Mesodermal cell (in vitro differentiated cells): ENCODE results near the gene ZFX.

Experiments used
- H3K27ac ChIP-seq: 2 replicates; pipeline ENCODE4 v1.7.0; 2013; ENCODE audit warnings: mild to moderate bottlenecking, low read depth, low read length, moderate library complexity; ENCODE audit not compliant: severe bottlenecking
- H3K36me3 ChIP-seq: 2 replicates; pipeline ENCODE4 v1.7.1; 2013; ENCODE audit warnings: mild to moderate bottlenecking, low read length, moderate library complexity; ENCODE audit not compliant: control insufficient read depth, insufficient read depth
- H3K4me1 ChIP-seq: one replicate; pipeline ENCODE4 v1.7.1; 2013; ENCODE audit warnings: mild to moderate bottlenecking, low read length; ENCODE audit not compliant: insufficient read depth, control insufficient read depth, poor library complexity, severe bottlenecking
- H3K4me3 ChIP-seq: 2 replicates; pipeline ENCODE4 v1.7.0; 2013; ENCODE audit warnings: low read length, control low read depth, mild to moderate bottlenecking; ENCODE audit not compliant: insufficient read depth, poor library complexity, severe bottlenecking; ENCODE audit errors: extremely low read depth
- H3K9me3 ChIP-seq: 2 replicates; pipeline ENCODE4 v1.7.1; 2013; ENCODE audit warnings: mild to moderate bottlenecking, low read length, moderate library complexity; ENCODE audit not compliant: control insufficient read depth
- WGBS, 2 experiments: methylation state at CpG; one replicate each; pipeline ENCODE4 v1.1.5; 2013; ENCODE audit warnings: missing lambda C conversion rate in 2 of 2; ENCODE audit not compliant: insufficient coverage in 2 of 2; 5-methylcytosine and 5-hydroxymethylcytosine counted together

Gene ZFX

DNA sequence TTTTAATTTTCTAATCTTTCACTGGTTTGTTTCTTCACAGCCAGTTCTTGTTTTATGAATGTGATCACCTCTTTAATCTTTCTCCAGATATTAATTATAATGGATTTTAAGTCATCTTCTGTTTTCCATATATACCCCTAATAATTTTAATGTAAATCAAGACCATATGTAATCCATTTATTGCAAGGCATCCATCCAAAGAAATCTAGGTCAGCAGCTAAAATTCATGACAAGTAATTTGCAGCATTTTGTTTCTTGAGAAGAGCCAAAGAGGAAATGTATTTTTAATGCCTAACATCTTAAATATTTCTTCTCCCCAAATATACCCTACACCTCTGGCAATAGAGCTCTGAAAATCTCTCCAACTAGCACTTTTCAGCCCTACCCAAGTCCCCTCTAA, 83.3 kb downstream of the ZFX start:
- no peak overlapping the region for H3K4me3 ChIP-seq
- no peaks in the 10 kb centered on the region for H3K4me1 ChIP-seq
- no peak overlapping the region for H3K27ac ChIP-seq
- H3K36me3 ChIP-seq, result no peaks in the 10 kb centered on the region
- H3K9me3 ChIP-seq, result no peaks in the 10 kb centered on the region

- Histone ChIP-seq H3K4me1 (no peaks in the 10 kb centered on the region), H3K27ac (no peak overlapping the region), H3K4me3 (no peak overlapping the region), H3K9me3 (no peaks in the 10 kb centered on the region), H3K36me3 (no peaks in the 10 kb centered on the region)
- no CpG with 5 or more reads among the region's 2 CpGs for WGBS, 2 experiments
Measured at GRCh38 chrX:24235084-24235710, 85.7 kb downstream of the ZFX start.

DNA sequence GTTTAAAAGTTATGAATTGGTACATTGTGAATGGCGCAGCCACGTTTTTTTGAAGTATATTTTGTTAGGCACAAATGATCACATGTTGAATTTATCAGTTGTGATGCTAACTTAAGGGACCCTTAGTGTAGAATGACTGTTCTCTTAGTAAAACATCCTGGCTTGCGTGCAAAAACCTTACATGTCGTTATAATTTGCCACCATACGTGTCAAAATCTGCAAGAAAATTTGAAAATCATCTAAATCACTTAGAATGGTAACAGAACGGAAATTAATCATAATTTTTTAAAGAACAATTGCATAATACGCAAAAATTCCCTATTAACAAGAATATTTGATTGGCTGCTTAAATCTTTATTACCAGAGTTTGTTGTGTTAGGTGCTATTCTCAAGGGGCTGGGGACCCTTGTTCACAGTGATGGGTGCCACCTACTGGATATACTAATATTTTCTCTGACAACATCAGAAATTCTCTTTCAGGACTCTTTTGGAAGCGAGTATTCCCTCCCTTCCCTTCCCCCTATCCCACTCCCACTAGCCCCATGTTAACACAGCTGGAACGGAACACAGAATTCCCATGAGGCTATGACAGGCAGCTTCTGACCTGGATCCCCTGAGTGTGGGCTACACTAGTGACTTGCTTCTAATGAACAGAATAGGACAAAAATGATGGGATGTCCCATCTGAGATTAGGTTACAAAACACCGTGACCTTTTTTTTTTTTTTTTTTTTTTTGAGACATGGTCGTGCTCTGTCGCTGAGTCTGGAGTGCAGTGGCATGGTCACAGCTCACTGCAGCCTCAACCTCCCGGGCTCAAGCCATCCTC, 92.5 kb downstream of the ZFX start:
- no peak overlapping the region for H3K4me3 ChIP-seq
- 69 to 100% methylated on average over 3 of the region's 13 CpGs for WGBS, 2 experiments
- H3K4me1 ChIP-seq, result peaks cover 23% of the 10 kb centered on the region
- no peak overlapping the region for H3K27ac ChIP-seq
- no peaks in the 10 kb centered on the region for H3K36me3 ChIP-seq
- no peaks in the 10 kb centered on the region for H3K9me3 ChIP-seq

GRCh38 chrX:24242649-24243175, 93.2 kb downstream of the ZFX start:
- H3K4me3 ChIP-seq, result no peak overlapping the region

DNA sequence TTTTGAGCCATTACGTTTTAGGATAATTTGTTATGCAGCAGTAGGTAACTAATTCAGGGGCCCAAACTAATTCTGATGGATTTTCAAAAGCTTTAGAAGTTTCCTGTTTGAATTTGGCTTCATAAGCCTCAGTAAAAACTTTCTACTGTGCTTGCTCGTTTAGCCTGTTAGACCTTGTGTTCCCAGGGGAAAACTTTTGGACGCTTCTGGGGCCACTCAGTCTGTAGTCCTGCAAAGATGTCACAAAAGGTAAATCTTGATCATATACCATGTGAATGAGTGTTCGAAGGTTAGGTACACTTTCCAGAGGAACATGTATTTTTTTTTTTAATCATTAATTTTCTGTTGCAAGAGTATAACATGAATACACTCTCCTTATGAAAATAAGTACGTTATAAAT, 93.7 kb downstream of the ZFX start:
- 89 to 93% methylated on average over 2 of the region's 5 CpGs for WGBS, 2 experiments
- no peak overlapping the region for H3K27ac ChIP-seq
- peaks cover 23% of the 10 kb centered on the region for H3K4me1 ChIP-seq
- H3K9me3 ChIP-seq, result no peaks in the 10 kb centered on the region
- no peak overlapping the region for H3K4me3 ChIP-seq
- H3K36me3 ChIP-seq, result no peaks in the 10 kb centered on the region

More at GRCh38 chrX:24242649-24243175, 93.2 kb downstream of the ZFX start:
- 62 to 68% methylated on average over 3 to 7 of the region's 8 CpGs for WGBS, 2 experiments
- Histone ChIP-seq H3K4me1 (peaks cover 23% of the 10 kb centered on the region), H3K36me3 (no peaks in the 10 kb centered on the region), H3K27ac (no peak overlapping the region), H3K9me3 (no peaks in the 10 kb centered on the region)

GRCh38 chrX:24243692-24244091, 94.2 kb downstream of the ZFX start:
- Histone ChIP-seq H3K4me3 (no peak overlapping the region), H3K9me3 (no peaks in the 10 kb centered on the region), H3K4me1 (peaks cover 23% of the 10 kb centered on the region), H3K27ac (no peak overlapping the region), H3K36me3 (no peaks in the 10 kb centered on the region)
- no CpG with 5 or more reads among the region's 3 CpGs for WGBS, 2 experiments

GRCh38 chrX:24245202-24245601, 95.7 kb downstream of the ZFX start:
- Histone ChIP-seq H3K9me3 (no peaks in the 10 kb centered on the region), H3K4me1 (peaks cover 23% of the 10 kb centered on the region), H3K27ac (peak overlapping the region; percentile 30), H3K4me3 (no peak overlapping the region), H3K36me3 (no peaks in the 10 kb centered on the region)
- WGBS, 2 experiments, result 0 to 17% methylated on average over 1 to 3 of the region's 6 CpGs

DNA sequence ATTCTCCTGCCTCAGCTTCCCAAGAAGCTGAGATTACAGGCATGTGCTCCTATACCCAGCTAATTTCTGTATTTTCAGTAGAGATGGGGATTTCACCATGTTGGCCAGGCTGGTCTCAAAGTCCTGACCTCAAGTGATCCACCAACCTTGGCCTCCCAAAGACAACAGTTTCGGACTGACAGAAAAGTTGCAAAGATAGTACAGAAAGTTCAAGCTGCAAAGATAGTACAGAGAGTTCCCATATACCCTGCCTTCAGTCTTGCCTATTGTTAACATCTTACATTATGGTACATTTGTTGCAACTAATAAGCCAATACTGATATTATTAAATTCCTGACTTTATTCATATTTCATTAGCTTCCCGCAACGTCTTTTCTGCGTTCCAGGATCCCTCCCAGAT, 98.5 kb downstream of the ZFX start:
- Histone ChIP-seq H3K27ac (no peak overlapping the region), H3K4me1 (peaks cover 23% of the 10 kb centered on the region), H3K4me3 (no peak overlapping the region), H3K9me3 (no peaks in the 10 kb centered on the region), H3K36me3 (no peaks in the 10 kb centered on the region)
- WGBS, 2 experiments, result 96 to 100% methylated on average over 3 of the region's 4 CpGs

- Histone ChIP-seq H3K27ac (no peak overlapping the region), H3K36me3 (no peaks in the 10 kb centered on the region), H3K9me3 (no peaks in the 10 kb centered on the region), H3K4me1 (no peaks in the 10 kb centered on the region), H3K4me3 (no peak overlapping the region)
- WGBS, 2 experiments, result 80 to 86% methylated on average over 1 to 2 of the region's 3 CpGs
Measured at GRCh38 chrX:24253030-24253429, 103.5 kb downstream of the ZFX start.

DNA sequence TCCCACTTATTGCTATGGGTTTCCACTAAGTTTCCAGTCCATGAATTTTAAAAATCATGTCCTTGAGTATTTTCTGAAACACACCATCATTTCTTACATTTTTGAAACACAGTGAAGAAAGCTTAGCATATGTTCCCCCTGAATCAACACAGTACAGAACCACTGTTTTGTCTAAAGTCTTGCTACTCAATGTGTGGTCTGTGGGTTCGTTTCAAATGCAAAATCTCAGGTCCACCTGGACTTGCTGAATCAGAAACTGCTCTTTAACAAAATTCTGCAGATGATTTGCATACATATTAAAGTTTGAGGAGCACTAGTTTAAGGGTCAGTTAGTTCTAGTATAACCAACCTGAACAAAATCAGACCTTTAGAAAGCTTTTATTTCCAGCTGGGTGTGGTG, 103.9 kb downstream of the ZFX start:
- Histone ChIP-seq H3K9me3 (no peaks in the 10 kb centered on the region), H3K36me3 (no peaks in the 10 kb centered on the region), H3K27ac (no peak overlapping the region), H3K4me1 (no peaks in the 10 kb centered on the region), H3K4me3 (no peak overlapping the region)
- no CpG with 5 or more reads among the region's 1 CpG for WGBS, 2 experiments

DNA sequence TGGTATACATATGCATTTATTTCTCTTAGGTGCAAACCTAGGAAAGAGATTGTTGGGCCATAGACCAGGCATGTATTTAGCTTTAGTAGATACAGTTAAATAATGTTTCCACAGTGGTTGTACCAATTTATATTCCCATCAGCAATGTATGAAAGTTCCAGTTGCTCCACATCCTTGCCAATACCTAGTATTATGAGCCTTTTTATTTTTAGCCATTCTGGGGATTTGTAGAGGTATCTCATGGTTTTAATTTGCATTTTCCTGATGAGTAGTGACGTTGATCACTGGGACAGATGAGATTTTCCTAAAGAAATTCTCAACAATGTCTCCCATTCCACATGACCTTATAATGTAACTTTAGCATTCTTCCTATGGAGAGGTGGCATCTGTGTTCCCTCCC, 107.5 kb downstream of the ZFX start:
- Histone ChIP-seq H3K36me3 (no peaks in the 10 kb centered on the region), H3K4me3 (no peak overlapping the region), H3K27ac (no peak overlapping the region), H3K9me3 (no peaks in the 10 kb centered on the region), H3K4me1 (no peaks in the 10 kb centered on the region)
- WGBS, 2 experiments, result no CpG with 5 or more reads among the region's 1 CpG
